Measurements from ENCODE around the gene WASHC4. TPM values are rescaled to one million over a fixed set of nuclear protein-coding genes. Genes with fewer than 3 reads are reported as not detected.

Gene WASHC4
- polyA plus RNA-seq, 2 of the 4 experiments (the other 2 are of a cell fraction) = 26.5 to 67.6 TPM

GRCh38 chr12:105076098-105076497 lies 31.4 kb upstream of the WASHC4 start:
- H3K27ac ChIP-seq = no peak overlapping the region
- no peak for FAIRE-seq
- WGBS (ENCODE audit: missing lambda C conversion rate) = 94% methylated on average over 1 of the region's 1 CpG
- ChIA-PET POLR2A (interaction anchor here (0.7 kb wide), 1 partner anchor 34 kb away, joined by 4 read pairs; no protein-coding TSS in a partner anchor), CTCF (no interaction called here)
- TF ChIP-seq CEBPB (IDR thresholded peaks at IDR 0.05) (0 out of 4 replicates have a peak, but pooled peaks of 1 of the 2 experiments have one; percentile 7), POLR2A (IDR thresholded peaks at IDR 0.05; ENCODE audit: low read length) (no peak)
- no peak overlapping the region for H3K4me2 ChIP-seq
- no peaks in the 10 kb centered on the region; the same call in 2 of the 3 replicates for H3K4me1 ChIP-seq
- ATAC-seq = no peak
- H3K9me3 ChIP-seq = no peaks in the 10 kb centered on the region
- H3K4me3 ChIP-seq = no peak overlapping the region
- DNase-seq (ENCODE audit: low read depth in 1 of 2, low spot score in 1 of 2) = no peak

- WGBS (ENCODE audit: missing lambda C conversion rate) = 93% methylated on average over 3 of the region's 3 CpGs
- ATAC-seq (no peak), FAIRE-seq (no peak), DNase-seq (ENCODE audit: low read depth in 1 of 2, low spot score in 1 of 2) (no peak)
- Histone ChIP-seq H3K4me1 (no peaks in the 10 kb centered on the region; the same call in 2 of the 3 replicates), H3K9me3 (no peaks in the 10 kb centered on the region), H3K27ac (no peak overlapping the region), H3K4me3 (no peak overlapping the region), H3K4me2 (no peak overlapping the region)
- no peak for TF ChIP-seq PHF8 (IDR thresholded peaks at IDR 0.05; ENCODE audit: borderline replicate concordance, low read depth)
- no peak for TF ChIP-seq ESRRA (IDR thresholded peaks at IDR 0.05; ENCODE audit: borderline replicate concordance, low read length)
- TF ChIP-seq RCOR1 (IDR thresholded peaks at IDR 0.05; ENCODE audit: low read depth, low read length) = no peak
- TF ChIP-seq POLR2A (IDR thresholded peaks at IDR 0.05; ENCODE audit: low read length) = no peak
- TF ChIP-seq TP53 (CRISPR knock-in tag; IDR thresholded peaks at IDR 0.05) = no peak
- no peak for TF ChIP-seq NFE2L2 (conservative IDR thresholded peaks at IDR 0.05; ENCODE audit: low read length)
- TF ChIP-seq MYC (IDR thresholded peaks at IDR 0.05; ENCODE audit: borderline replicate concordance, low read length) = no peak
- TF ChIP-seq EHMT2 (IDR thresholded peaks at IDR 0.05; ENCODE audit: low read depth) = no peak
- no peak for TF ChIP-seq JUN (IDR thresholded peaks at IDR 0.05)
- TF ChIP-seq FOXS1 (CRISPR knock-in tag; IDR thresholded peaks at IDR 0.05) = no peak
- TF ChIP-seq GATA3 (IDR thresholded peaks at IDR 0.05; ENCODE audit: borderline replicate concordance) = no peak
- TF ChIP-seq RFX5 (IDR thresholded peaks at IDR 0.05) = no peak
- TF ChIP-seq RARB (CRISPR knock-in tag; IDR thresholded peaks at IDR 0.05) = no peak
- TF ChIP-seq TFCP2L1 (CRISPR knock-in tag; IDR thresholded peaks at IDR 0.05) = no peak
- ChIA-PET CTCF (no interaction called here), POLR2A (no interaction called here)
Observed at GRCh38 chr12:105076913-105077312, 30.6 kb upstream of the WASHC4 start.

- ChIA-PET POLR2A (interaction anchor here (0.6 kb wide), 1 partner anchor 584 kb away, joined by 3 read pairs; no protein-coding TSS in a partner anchor), CTCF (no interaction called here)
- Histone ChIP-seq H3K27ac (no peak overlapping the region), H3K4me2 (no peak overlapping the region), H3K9me3 (no peaks in the 10 kb centered on the region), H3K4me1 (peaks cover under 1% of the 10 kb centered on the region; the same call in 1 of the 3 replicates), H3K4me3 (no peak overlapping the region)
- TF ChIP-seq PBX3 (IDR thresholded peaks at IDR 0.05) (no peak), JUN (IDR thresholded peaks at IDR 0.05) (no peak), TP53 (CRISPR knock-in tag; IDR thresholded peaks at IDR 0.05) (no peak), NFE2L2 (conservative IDR thresholded peaks at IDR 0.05; ENCODE audit: low read length) (no peak), GATA3 (IDR thresholded peaks at IDR 0.05; ENCODE audit: borderline replicate concordance) (no peak), BHLHE40 (IDR thresholded peaks at IDR 0.05; ENCODE audit: low read depth, low read length) (no peak), RAD21 (conservative IDR thresholded peaks at IDR 0.05 in 1 of 2, IDR thresholded peaks at IDR 0.05 in 1 of 2) (no peak), ATOH8 (CRISPR knock-in tag; IDR thresholded peaks at IDR 0.05; ENCODE audit: low read depth) (no peak), MAZ (IDR thresholded peaks at IDR 0.05; ENCODE audit: borderline replicate concordance, low read depth, low read length) (no peak)
- FAIRE-seq (no peak), ATAC-seq (peak in 1 of 2 experiments; percentile 36; a peak in 2 of 6 replicates), DNase-seq (ENCODE audit: low read depth in 1 of 2, low spot score in 1 of 2) (no peak)
- 78% methylated on average over 7 of the region's 7 CpGs for WGBS (ENCODE audit: missing lambda C conversion rate)
Observed at GRCh38 chr12:105077435-105077834, 30.1 kb upstream of the WASHC4 start.
